HFF-Myc (cell line): ENCODE data around the gene MCF2L.

ENCODE experiments used
- DNase-seq: peaks from one replicate; pipeline ENCODE4 v3.0.0-alpha.2; 2011; ENCODE audit warnings: low read depth; ENCODE audit errors: extremely low read depth
- H3K4me3 ChIP-seq: replicated peaks from 2 replicates; pipeline ENCODE4 v1.5.1; 2011; ENCODE audit warnings: low read depth, mild to moderate bottlenecking, control low read depth, low read length
- CTCF ChIP-seq: IDR thresholded peaks from 2 replicates; pipeline ENCODE4 v1.5.1; 2012; ENCODE audit warnings: mild to moderate bottlenecking, low read depth, low read length, control low read depth; ENCODE audit errors: missing control alignments

The MCF2L gene

GRCh38 chr13:113002206-113002912 lies 33.3 kb downstream of the MCF2L start:
- no peak overlapping the region for H3K4me3 ChIP-seq
- peak; percentile 10 for TF ChIP-seq CTCF
- no peak for DNase-seq

GRCh38 chr13:113002913-113003290 lies 33.9 kb downstream of the MCF2L start:
- no peak for DNase-seq

GRCh38 chr13:113004126-113004525 lies 35.1 kb downstream of the MCF2L start:
- no peak for DNase-seq
- no peak for TF ChIP-seq CTCF
- no peak overlapping the region for H3K4me3 ChIP-seq

More at GRCh38 chr13:113002913-113003290, 33.9 kb downstream of the MCF2L start:
- TF ChIP-seq CTCF = no peak
- H3K4me3 ChIP-seq = no peak overlapping the region

- TF ChIP-seq CTCF = no peak
- DNase-seq = no peak
- no peak overlapping the region for H3K4me3 ChIP-seq
Observed at GRCh38 chr13:113005076-113005865, 36.3 kb downstream of the MCF2L start.

GRCh38 chr13:113005997-113006396 lies 37.0 kb downstream of the MCF2L start:
- TF ChIP-seq CTCF = no peak
- DNase-seq = no peak
- H3K4me3 ChIP-seq = no peak overlapping the region

GRCh38 chr13:113006660-113007059 lies 37.6 kb downstream of the MCF2L start:
- no peak for TF ChIP-seq CTCF
- no peak for DNase-seq

More at GRCh38 chr13:113006660-113007059, 37.6 kb downstream of the MCF2L start:
- H3K4me3 ChIP-seq = no peak overlapping the region
